ENCODE measurements around the gene CNTNAP2. TPM values are rescaled to one million over a fixed set of nuclear protein-coding genes. Genes with fewer than 3 reads are reported as not detected.

Gene CNTNAP2
- total RNA-seq, 1 donor from 2014 or later, result not detected

- intact Hi-C loops (cut with micrococcal nuclease), result no loop called here
Measured at GRCh38 chr7:147443942-147444341, 1327.3 kb downstream of the CNTNAP2 start.

DNA sequence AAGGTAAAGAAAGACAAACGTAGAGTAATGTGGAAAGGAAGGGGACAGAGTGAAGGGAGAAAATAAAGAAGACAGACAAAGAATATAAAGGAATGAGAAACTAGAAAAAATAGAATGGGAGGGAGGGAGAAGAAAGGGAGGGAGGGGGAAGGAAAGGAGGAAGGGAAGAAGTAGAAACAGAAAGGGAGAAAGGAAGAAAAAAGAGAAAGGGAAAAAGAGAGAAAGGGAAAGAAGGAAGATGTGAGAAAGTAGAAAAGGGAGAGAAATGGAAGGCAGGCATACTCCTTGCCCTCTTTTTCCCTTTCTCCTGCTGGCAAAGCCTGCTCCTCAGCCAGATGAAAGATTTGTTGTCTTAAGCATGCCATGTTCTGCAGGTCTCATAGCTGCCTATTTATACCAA, 1336.2 kb downstream of the CNTNAP2 start:
- intact Hi-C loops (cut with micrococcal nuclease), result no loop called here

DNA sequence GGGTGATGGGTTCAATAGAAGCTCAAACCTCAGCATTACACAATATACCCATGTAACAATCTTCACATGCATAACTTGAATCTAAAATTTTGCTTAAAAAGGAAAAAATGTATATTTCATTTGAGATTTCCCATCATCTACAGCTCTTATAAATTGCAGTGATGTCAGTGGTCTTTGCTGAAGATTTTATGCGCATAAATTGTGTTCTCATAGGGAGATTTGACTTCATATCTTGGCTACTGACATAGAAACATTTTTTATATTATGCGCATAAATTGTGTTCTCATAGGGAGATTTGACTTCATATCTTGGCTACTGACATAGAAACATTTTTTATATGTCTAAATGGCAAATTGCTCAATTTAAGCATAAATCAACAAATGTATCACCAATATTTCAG, 1348.6 kb downstream of the CNTNAP2 start:
- intact Hi-C loops (cut with micrococcal nuclease), result no loop called here

- intact Hi-C loops (cut with micrococcal nuclease), result no loop called here
Measured at GRCh38 chr7:147472556-147472955, 1356.0 kb downstream of the CNTNAP2 start.

DNA sequence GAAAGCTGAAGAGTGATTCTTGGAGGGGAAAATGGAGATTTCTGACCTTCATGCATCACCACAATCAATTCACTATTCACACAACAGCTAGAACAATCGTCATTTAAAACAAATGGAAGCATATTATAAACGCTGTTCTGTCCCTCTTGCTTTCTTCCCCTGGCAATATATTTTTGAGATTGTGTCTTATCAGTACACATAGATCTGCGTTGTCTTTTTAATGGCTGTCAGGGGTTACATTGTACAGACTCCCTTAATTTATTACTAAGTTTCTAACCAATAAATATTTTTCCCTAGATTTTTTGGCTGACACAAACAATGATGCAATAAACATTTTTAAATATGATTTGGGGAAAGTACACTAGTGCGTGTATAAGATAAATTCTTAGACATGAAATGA, 1358.3 kb downstream of the CNTNAP2 start:
- intact Hi-C loops (cut with micrococcal nuclease), result no loop called here

DNA sequence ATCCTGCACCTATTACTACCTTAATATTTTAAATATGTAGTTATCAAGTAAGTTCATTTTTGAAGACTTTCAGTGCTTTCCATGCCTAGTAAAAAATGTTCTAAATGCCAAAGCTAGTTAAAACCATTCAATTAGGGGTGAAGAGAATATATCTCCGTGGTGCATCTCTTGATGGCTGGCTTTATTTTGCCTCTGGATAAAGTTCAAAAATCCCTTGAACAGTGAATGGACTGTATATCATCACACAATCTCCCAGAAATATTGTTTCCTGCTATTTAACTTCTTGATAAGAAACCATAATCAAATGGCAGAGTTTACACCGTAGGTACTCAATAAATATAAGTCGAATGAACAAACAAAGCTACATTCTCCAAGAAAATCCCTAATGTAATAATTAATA, 1360.9 kb downstream of the CNTNAP2 start:
- intact Hi-C loops (cut with micrococcal nuclease), result no loop called here

DNA sequence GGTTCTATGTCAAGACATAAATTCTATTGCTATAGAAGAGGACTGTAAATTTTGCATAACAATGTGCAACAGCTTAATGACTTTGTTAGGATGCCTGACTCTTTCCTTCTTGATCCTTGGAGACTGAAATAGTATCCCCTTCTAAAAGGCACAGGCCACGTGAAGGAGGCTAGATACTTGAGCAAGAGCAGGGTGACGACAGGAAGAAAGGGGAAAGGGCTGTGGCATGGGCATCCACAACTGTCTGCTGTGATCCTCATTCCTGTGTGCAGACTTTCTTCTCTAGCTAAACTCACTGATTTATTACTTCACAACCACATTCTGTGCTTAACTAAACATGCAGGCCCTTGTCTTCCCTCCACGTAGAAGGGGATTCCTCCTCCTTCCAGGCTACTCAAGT, 1362.2 kb downstream of the CNTNAP2 start:
- intact Hi-C loops (cut with micrococcal nuclease), result no loop called here

DNA sequence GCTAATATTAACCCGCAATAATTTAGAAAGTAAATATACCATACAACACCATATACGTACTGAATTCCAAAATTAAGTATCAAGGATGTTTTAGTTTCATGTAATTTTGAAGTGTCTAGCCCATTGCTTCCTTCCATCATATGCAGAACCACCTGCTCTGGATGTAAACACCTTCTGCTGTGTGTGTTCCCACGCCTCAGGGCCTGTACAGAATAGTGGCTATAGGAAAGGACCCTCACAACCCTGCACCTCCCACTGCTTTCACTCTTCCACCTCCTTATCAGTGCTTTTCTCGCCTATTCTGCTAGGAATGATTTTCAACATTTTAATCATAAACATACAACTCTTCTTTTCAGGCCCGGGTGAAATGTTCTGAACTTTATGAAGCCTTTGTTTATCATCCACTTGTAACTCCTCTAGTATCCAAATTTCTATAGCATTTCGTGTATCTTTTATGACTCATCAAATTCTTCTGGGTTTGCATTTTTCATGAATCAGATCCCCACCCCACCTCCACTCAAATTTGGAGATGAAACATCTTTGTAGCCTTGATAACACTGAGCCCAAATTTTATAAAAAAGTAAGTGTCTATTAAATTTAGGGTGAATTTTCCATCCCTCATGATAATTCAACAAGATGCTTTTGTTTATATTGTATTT, 1367.2 kb downstream of the CNTNAP2 start:
- intact Hi-C loops (cut with micrococcal nuclease), result no loop called here

DNA sequence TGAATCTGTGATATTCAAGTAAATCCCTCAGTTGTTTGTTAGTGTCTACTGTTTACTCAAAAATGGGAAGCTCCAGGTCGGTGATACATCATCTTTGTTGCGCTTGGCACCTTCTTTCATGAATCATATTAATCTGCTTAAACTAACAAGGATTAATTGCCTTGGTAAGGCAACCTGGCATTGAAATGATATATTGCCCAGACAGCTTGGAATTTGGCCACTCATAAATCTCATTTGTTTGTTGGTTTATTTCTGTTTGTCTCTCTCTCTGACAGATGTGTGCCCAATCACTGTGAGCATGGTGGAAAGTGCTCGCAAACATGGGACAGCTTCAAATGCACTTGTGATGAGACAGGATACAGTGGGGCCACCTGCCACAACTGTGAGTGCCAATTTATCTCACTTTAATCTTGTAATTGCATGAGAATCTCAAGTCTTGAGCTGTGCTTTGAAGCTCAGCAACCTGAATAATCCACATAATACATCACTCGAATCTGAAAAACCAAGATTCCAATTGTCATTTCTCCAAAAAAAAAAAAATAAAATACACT, 1369.1 kb downstream of the CNTNAP2 start:
- intact Hi-C loops (cut with micrococcal nuclease), result no loop called here

DNA sequence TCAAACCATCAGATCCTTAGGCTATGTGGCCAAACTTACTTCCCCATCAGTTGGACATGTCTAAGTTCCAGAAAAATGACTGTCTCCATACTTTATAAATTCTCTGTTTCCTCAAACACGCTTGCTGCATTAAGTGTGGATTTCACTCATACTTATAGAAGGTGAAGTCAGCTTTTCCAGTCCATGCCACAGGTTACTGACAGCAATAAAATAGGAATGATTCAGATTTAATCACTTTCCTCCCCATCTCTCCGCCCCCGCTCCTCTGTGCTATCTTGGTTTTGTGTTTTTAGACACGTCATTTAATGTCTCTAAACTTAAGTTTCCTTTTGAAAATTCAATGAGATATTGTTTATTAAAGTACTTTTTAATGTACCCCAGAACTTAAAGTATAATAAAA, 1376.0 kb downstream of the CNTNAP2 start:
- intact Hi-C loops (cut with micrococcal nuclease), result no loop called here

GRCh38 chr7:147496209-147496608, 1379.6 kb downstream of the CNTNAP2 start:
- intact Hi-C loops (cut with micrococcal nuclease), result no loop called here

GRCh38 chr7:147497246-147497645, 1380.6 kb downstream of the CNTNAP2 start:
- intact Hi-C loops (cut with micrococcal nuclease), result no loop called here

- intact Hi-C loops (cut with micrococcal nuclease), result no loop called here
Measured at GRCh38 chr7:147498081-147498480, 1381.5 kb downstream of the CNTNAP2 start.

GRCh38 chr7:147509035-147509501, 1392.5 kb downstream of the CNTNAP2 start:
- intact Hi-C loops (cut with micrococcal nuclease), result no loop called here

GRCh38 chr7:147509541-147510200, 1393.1 kb downstream of the CNTNAP2 start:
- intact Hi-C loops (cut with micrococcal nuclease), result no loop called here

GRCh38 chr7:147510201-147510542, 1393.6 kb downstream of the CNTNAP2 start:
- intact Hi-C loops (cut with micrococcal nuclease), result no loop called here

DNA sequence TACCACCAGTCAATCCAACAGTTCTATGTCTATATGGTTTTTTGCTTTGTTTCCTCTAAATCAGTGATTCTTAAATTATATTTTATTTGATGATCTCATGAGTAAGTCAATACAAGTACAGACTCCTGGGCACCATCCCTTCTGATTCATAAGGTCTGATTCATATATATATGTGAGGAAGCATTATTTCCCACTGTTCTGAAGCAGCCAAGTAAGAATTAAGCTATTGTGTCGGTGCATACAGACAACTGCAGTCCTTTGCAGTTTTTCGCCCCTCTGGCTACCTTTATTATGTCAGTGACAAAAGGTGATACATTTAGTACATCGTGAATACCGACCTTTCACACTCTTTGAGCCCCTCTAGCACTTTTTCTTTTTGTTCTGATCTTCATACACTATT, 1394.3 kb downstream of the CNTNAP2 start:
- intact Hi-C loops (cut with micrococcal nuclease), result no loop called here

GRCh38 chr7:147513451-147513850, 1396.8 kb downstream of the CNTNAP2 start:
- intact Hi-C loops (cut with micrococcal nuclease), result no loop called here

DNA sequence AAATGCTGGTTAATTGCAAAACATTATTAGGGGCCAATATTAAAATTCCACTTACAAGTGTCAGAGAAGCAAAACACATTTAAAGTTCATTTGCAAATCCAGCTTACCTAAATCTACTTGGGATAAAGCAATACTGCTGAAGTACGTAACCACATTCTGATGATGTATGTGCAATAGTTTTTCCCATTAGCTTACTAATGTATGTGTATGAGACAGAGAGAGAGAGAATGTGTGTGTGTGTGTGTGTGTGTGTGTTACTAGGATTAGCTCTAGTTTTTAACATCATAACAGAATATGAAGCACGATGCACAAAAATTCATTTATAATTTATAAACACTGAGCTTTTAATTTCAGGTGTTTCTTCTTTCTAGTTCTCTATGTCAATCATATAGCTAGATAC, 1399.8 kb downstream of the CNTNAP2 start:
- intact Hi-C loops (cut with micrococcal nuclease), result no loop called here

- intact Hi-C loops (cut with micrococcal nuclease), result no loop called here
Measured at GRCh38 chr7:147519062-147519461, 1402.5 kb downstream of the CNTNAP2 start.

- intact Hi-C loops (cut with micrococcal nuclease), result no loop called here
Measured at GRCh38 chr7:147523056-147523455, 1406.5 kb downstream of the CNTNAP2 start.

- intact Hi-C loops (cut with micrococcal nuclease), result no loop called here
Measured at GRCh38 chr7:147524726-147525250, 1408.2 kb downstream of the CNTNAP2 start.

- intact Hi-C loops (cut with micrococcal nuclease), result no loop called here
Measured at GRCh38 chr7:147525325-147525724, 1408.7 kb downstream of the CNTNAP2 start.

Data from T-helper 1 cell treated with Interleukin-12 subunit alpha and Interleukin-12 subunit beta and Interleukin-4 antibody, amounts not matched to agents 30 ng/mL and 1 ng/mL, for 36 hours (primary cell).